ENCODE results near the gene USP54.

- TF ChIP-seq POLR2A (IDR thresholded peaks at IDR 0.05; ENCODE audit: low read length) (no peak), GATA1 (IDR thresholded peaks at IDR 0.05; ENCODE audit: low read depth, low read length) (no peak)
Measured at GRCh38 chr10:73494213-73494612, 96.9 kb downstream of the USP54 start.

Data from erythroblast (primary cell).